Suprapubic skin (tissue), 4 donors: ENCODE data around the gene PLCB1.

ENCODE experiments used
- EP300 ChIP-seq: sonication (generic); formaldehyde crosslinking; IDR thresholded peaks from one replicate; pipeline ENCODE4 v1.6.1; 2017; ENCODE audit warnings: antibody characterized with exemption
- POLR2A ChIP-seq, 2 donors: fragments of 450-650 bp; IDR thresholded peaks; one replicate each; pipeline ENCODE4 v1.6.1; 2017; ENCODE audit warnings: antibody characterized with exemption in 2 of 2, mild to moderate bottlenecking in 2 of 2, moderate library complexity in 2 of 2
- POLR2AphosphoS5 ChIP-seq, 3 donors: sonication (generic); formaldehyde crosslinking; IDR thresholded peaks; one replicate each; pipeline ENCODE4 v1.6.1; 2017; ENCODE audit warnings: antibody characterized with exemption in 3 of 3
- TF ChIP-seq, protein P1 (sequence below), 2 donors: fragments of 200-600 bp in 1 of 2; fragments of 450-650 bp in 1 of 2; sonication (generic) in 1 of 2; IDR thresholded peaks; one replicate each; pipeline ENCODE4 v1.5.1; 2016 to 2019; ENCODE audit warnings: antibody characterized with exemption in 2 of 2, mild to moderate bottlenecking in 1 of 2, moderate library complexity in 1 of 2

DNA sequence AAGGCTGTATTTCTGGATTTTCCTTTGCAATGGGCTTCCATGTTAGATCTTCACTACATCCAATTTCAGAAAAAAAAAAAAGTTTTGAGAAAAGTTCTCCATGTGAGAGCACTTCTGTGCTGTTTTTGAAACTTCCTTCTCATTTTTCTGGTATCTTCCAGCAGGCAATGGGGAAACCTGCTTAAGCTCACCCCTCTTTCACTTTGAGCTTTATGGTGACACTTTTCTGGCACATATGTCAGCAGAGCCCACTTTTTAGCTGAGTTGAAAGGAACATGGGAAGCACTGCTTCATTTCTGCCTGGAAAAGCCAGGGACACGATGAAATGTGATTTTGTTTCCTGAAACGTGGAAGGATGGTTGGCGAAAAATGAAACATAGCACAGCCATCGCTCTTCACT, 293.7 kb downstream of the PLCB1 start:
- TF ChIP-seq, protein P1, sequence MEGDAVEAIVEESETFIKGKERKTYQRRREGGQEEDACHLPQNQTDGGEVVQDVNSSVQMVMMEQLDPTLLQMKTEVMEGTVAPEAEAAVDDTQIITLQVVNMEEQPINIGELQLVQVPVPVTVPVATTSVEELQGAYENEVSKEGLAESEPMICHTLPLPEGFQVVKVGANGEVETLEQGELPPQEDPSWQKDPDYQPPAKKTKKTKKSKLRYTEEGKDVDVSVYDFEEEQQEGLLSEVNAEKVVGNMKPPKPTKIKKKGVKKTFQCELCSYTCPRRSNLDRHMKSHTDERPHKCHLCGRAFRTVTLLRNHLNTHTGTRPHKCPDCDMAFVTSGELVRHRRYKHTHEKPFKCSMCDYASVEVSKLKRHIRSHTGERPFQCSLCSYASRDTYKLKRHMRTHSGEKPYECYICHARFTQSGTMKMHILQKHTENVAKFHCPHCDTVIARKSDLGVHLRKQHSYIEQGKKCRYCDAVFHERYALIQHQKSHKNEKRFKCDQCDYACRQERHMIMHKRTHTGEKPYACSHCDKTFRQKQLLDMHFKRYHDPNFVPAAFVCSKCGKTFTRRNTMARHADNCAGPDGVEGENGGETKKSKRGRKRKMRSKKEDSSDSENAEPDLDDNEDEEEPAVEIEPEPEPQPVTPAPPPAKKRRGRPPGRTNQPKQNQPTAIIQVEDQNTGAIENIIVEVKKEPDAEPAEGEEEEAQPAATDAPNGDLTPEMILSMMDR (IDR thresholded peaks at IDR 0.05): no peak
- TF ChIP-seq EP300 (no peak), POLR2A (IDR thresholded peaks at IDR 0.05) (no peak), POLR2AphosphoS5 (IDR thresholded peaks at IDR 0.05) (no peak)
